ENCODE data around the gene LCMT2.
A peak's percentile ranks its signal among the peaks of the same experiment; 100 is the strongest.

GRCh38 chr15:43370975-43371974 lies 40.9 kb upstream of the LCMT2 start, which contains the start of the genes TUBGCP4 and ZSCAN29:
- TF ChIP-seq POLR2A (IDR thresholded peaks at IDR 0.05; ENCODE audit: low read length) (peak; percentile 69), GATA1 (IDR thresholded peaks at IDR 0.05; ENCODE audit: low read depth, low read length) (no peak)

Data from erythroblast (primary cell).